HG03521 (cell line): Measurements from ENCODE around the gene FARP1.

Experiments used
- ATAC-seq: cut with Tn5 transposase; IDR thresholded peaks from one replicate; pipeline ENCODE4 v1.9.1; 2021; ENCODE audit warnings: mild to moderate bottlenecking, moderate library complexity; ENCODE audit not compliant: unreplicated experiment

The FARP1 gene

DNA sequence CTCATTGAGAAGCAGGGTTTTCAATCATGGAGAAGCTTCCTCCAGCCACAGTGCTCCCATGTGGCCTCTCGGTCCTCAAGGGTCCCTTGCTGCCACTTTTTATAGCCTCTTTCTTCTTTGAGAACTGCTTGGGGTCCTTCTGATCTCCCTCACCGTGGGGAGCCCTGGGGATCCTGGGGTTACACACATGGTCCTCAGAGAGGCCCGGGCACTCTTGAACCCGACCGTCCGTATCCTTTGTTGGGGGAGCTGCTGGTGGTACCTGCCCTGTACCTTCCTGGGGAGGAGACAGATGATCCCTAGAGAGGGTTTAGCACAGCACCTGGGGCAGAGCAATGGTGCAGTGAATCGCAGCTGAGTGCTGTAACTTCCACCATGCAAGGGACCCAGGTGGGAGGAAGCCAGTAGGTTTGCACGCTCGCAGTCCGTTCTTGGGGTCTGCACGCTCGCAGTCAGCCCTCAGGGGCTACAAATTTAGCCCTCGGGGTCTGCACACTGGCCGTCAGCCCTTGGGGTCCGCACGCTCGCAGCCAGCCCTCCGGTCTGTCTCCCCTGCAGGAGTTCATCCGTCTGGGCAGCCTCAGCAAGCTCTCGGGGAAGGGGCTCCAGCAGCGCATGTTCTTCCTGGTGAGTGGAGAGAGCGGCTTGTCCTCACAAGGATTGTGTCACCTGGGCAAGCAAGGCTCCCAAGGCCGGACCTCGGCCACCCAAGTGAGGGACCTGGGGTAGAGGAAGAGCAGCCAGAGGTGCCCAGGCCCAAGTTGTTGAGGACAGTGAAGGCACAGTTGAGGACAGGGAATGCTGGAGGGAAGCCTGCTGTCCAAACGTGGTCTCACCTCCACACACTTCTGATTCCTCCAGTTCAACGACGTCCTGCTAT is 295.6 kb downstream of the FARP1 start:
- no peak for ATAC-seq

GRCh38 chr13:98439126-98439828 is 296.4 kb downstream of the FARP1 start:
- no peak for ATAC-seq

DNA sequence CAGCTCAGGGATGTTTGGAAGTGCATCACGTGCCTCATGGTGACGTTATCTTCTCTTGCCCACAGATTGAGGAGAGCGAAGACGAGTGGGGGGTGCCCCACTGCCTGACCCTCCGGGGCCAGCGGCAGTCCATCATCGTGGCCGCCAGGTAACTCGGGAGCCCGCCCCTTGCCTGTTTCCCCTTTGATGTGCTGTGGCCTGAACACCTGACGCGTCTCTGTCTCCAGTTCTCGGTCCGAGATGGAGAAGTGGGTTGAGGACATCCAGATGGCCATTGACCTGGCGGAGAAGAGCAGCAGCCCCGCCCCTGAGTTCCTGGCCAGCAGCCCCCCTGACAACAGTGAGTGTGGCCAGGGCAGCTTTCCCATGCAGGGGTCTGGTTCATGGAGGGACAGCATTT is 297.0 kb downstream of the FARP1 start:
- no peak for ATAC-seq

DNA sequence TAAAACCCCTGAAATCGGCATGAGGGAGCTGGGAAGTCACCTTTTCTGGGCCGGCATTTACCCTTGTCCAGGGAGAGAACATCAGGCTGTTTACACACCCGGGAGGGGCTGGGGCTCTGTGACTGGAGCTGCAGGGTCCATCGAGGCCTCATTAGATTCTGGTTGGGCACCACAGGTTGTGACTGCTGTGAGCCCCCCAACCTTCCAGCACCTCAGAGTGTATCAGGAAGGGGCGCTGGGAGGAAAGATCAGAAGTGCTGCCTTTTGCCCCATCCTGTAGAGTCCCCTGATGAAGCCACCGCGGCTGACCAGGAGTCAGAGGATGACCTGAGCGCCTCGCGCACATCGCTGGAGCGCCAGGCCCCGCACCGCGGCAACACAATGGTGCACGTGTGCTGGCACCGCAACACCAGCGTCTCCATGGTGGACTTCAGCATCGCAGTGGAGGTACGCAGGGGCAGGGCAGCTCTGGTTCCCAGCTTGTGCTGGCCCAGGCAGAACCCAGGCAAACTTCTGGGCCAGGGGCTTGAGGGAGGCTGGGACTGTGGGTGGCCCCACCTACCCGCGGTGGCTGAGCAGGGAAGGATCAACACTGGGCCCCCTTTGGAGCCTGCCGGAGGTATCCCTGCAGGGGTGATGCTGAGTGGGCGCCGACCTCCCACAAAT is 297.6 kb downstream of the FARP1 start:
- ATAC-seq, result no peak

DNA sequence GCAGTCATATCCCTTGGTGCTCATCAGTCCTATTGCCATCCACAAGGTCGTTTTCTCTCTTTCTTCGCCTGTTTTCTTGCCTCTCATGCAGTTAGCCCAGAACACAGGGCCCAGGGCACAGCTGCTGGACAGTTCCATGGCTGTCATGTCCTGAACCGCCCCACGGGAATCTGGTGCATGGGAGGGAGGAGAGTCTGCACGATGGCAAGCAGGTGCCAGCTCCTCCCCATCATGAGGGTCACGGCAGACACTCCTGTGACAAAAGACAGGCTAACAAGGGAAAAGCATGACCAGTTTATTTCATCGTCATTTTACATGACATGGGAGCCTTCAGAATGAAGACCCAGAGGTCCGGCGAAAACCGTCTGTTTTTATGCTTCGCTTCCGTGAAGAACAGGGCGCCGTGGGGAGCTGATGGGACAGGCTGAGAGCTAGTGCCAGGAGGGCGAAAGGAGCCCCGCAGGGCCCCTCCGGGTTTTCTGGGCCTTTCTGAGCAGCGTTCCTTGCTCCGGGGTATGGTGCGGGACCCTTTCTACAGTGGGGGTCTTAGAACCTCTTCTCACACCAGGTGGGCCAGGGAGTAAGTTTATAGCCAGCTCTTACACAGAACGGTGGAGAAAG is 298.3 kb downstream of the FARP1 start:
- ATAC-seq, result no peak

- no peak for ATAC-seq
Measured at GRCh38 chr13:98442391-98443230, 299.7 kb downstream of the FARP1 start.

DNA sequence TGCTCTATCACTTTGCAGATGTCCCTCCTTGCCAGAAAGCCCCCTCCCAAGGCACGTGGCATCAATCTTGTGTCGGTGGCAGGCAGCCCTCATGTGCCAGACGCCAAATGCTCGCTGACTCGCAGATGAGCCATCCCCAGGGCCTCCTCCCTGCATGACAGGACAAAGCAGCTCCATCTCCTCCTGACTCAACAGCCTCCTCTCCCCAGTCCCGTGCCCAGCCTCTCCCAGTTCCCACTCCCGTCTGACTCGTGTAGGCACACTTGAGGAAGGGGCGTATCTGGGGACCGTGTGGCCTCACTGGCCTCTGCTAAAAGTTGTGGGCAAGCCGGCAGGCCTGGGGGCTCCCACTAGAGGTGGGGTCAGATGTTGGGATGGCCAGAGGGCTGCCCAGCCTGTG is 300.4 kb downstream of the FARP1 start:
- ATAC-seq, result no peak

DNA sequence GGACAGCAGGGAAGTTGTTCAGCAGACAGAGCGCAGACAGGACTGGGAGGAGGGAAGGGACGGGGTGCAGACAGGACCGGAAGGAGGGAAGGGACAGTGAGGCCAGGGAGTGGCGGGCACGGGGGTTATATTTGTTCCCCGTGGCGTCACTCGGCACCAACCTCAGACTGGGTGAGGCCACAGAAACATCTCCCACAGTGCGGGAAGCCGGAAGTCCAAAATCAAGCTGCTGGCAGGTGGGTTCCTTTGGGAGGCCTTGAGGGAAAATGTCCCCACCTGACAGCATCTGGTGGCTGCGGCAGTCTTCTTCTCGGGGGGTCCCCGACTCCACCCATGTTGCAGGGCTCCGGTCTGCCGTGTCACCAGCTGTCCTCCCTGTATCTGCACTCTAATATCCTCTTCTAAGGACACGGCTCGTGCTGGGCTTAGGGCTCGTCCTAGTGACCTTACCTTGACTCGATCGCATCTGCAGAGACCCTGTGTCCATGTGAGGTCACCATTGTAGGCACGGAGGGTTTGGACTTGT is 301.0 kb downstream of the FARP1 start:
- ATAC-seq, result no peak

DNA sequence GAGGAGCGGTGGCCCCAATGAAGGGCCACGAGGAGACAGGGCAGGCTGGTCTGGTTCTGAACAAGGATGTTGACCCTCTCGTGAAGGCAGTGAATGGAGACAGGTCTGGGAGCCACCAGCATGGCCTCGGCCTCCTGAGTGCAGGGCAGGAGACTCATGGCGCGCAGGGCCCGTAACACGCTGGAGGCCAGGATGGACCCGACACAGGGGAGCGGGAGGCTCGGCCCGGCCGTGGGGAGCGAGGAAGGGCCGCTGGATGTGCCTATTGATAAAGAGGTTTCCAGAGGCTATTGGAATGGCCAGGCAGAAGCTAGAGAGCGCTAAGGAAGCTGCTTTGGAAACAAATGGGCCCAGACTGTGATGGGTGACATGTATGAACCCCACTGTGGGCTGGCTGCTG is 301.5 kb downstream of the FARP1 start:
- no peak for ATAC-seq

DNA sequence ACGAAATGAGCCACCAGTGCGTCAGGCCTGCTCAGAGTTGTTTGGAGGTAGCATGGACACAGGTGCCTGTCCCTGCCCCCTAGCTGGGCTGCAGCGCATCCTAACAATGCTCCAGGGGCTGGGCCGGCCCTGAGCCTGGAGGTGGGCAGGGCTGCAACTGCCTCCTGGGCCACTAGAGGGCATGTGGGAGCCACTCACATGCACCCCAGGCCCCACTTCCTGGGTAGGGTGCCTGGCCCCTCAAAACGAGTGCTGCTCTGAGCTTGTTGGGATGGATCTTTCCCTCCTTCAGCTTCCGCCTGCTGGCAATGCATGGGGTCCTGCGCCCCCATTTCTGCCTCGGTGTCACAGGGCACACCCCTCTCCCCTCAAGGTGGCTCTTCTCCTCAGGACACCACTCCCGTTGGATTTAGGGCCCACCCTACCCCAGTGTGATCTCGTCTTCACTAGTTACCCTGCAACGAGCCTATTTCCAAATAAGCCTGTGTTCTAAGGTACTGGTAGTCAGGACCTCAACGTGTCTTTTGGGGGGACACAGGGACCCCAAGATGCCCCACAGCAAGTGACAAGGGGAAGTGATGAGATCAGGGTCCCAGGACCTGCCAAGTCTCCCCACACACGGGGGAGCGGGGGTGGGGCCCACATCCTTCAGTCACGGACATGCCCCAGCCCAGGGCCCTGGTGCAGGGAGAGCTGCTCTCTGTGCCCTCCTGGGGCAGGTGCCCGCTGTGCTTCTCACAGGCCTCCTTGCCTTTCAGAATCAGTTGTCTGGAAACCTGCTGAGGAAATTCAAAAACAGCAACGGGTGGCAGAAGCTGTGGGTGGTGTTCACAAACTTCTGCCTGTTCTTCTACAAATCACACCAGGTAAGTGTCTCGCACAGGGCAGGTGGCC is 302.7 kb downstream of the FARP1 start:
- peak; percentile 89 for ATAC-seq

- no peak for ATAC-seq
Measured at GRCh38 chr13:98446234-98446621, 303.3 kb downstream of the FARP1 start.

- ATAC-seq, result no peak
Measured at GRCh38 chr13:98447130-98447529, 304.2 kb downstream of the FARP1 start.

DNA sequence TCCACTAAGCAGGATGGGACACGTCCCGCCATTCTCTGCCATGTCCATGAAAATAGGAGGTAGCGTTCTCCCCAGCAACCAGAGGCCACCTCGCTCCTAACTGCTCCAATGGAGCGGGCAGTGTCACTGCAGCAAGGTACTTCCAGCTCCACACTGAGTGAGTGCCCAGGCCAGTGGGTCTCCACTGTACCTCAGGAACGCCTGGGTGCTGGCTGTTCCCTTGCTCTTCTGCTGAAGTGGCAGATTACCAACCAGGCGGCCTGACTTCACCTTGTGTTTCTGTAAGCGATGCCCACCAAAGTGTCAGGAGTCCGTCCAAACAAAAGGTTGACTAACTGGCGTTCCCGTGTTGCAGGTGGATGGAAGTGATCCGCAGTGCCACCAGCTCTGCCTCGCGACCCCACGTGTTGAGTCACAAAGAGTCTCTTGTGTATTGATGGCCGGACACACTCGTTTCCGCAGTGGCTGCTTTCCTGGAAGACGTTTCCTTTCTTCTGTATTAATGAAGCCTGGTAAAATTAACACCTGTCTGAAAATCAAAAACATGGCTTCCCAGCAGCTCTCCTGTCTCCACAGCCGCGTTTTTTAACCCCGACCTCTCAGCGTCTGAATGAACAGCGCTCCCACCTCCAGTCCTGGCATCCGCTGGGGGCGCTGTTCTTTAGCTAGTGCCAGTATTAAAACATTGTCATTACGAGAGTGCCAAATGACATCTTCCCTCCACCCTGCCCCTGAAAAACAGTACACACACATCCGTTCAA is 305.2 kb downstream of the FARP1 start:
- ATAC-seq, result no peak

DNA sequence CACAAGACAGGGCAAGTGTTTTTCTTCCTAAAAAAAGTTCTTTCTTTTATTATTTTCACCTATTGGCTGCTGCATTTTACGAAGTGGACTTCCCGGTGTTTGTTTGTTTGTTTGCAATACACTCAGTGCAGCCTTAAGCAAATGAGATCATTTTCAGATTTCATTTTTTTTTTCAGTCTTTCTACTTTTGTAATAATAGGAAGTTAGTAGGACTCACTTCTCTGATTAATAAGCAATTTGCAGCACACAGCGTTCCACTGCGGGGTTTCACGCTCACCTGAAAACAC is 305.7 kb downstream of the FARP1 start:
- ATAC-seq, result no peak

DNA sequence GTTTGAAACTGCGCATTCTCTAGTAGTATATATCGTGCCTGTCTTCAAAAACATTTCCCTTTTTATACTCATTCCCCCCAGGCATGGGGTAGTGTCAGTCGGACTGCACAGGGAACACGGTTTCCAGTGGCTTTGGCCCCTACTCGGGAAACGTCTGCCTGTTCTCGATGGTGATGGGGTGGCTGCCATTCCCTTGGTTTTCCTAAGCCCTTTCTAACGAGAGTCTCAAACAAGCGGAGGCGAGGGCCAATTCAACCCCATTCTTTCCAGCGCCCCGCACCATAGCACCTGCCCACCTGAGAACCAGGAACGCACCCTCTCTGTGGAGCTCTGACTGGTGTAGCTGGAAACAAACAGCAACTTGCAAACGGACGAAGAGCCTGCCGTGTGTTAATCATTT is 306.4 kb downstream of the FARP1 start:
- ATAC-seq, result no peak

- no peak for ATAC-seq
Measured at GRCh38 chr13:98450026-98450425, 307.1 kb downstream of the FARP1 start.

GRCh38 chr13:98450539-98451111 is 307.7 kb downstream of the FARP1 start:
- ATAC-seq, result no peak

GRCh38 chr13:98451676-98452470 is 309.0 kb downstream of the FARP1 start:
- no peak for ATAC-seq
